ENCODE measurements around the gene MYPN.

MYPN gene

GRCh38 chr10:68090586-68090985, 18.7 kb upstream of the MYPN start:
- H3K4me3 ChIP-seq = no peak overlapping the region
- H3K27ac ChIP-seq = no peak overlapping the region

GRCh38 chr10:68092512-68092911, 16.8 kb upstream of the MYPN start:
- Histone ChIP-seq H3K4me3 (no peak overlapping the region), H3K27ac (no peak overlapping the region)

- H3K4me3 ChIP-seq = no peak overlapping the region
- H3K27ac ChIP-seq = no peak overlapping the region
Observed at GRCh38 chr10:68095153-68095552, 14.1 kb upstream of the MYPN start.

GRCh38 chr10:68096913-68097516, 12.3 kb upstream of the MYPN start:
- H3K4me3 ChIP-seq = no peak overlapping the region
- no peak overlapping the region for H3K27ac ChIP-seq

GRCh38 chr10:68099736-68100135, 9.6 kb upstream of the MYPN start:
- H3K4me3 ChIP-seq = no peak overlapping the region
- no peak overlapping the region for H3K27ac ChIP-seq

GRCh38 chr10:68101066-68101465, 8.2 kb upstream of the MYPN start:
- Histone ChIP-seq H3K27ac (no peak overlapping the region), H3K4me3 (no peak overlapping the region)

GRCh38 chr10:68103261-68103878, 5.9 kb upstream of the MYPN start:
- no peak overlapping the region for H3K27ac ChIP-seq
- H3K4me3 ChIP-seq = no peak overlapping the region

GRCh38 chr10:68103901-68104300, 5.4 kb upstream of the MYPN start:
- Histone ChIP-seq H3K27ac (no peak overlapping the region), H3K4me3 (no peak overlapping the region)

- no peak overlapping the region for H3K27ac ChIP-seq
- H3K4me3 ChIP-seq = no peak overlapping the region
Observed at GRCh38 chr10:68105820-68106219, 3.5 kb upstream of the MYPN start.

- Histone ChIP-seq H3K27ac (no peak overlapping the region), H3K4me3 (no peak overlapping the region)
Observed at GRCh38 chr10:68106656-68107055, 2.6 kb upstream of the MYPN start.

- Histone ChIP-seq H3K4me3 (no peak overlapping the region), H3K27ac (no peak overlapping the region)
Observed at GRCh38 chr10:68107651-68108050, 1.6 kb upstream of the MYPN start.

- Histone ChIP-seq H3K4me3 (no peak overlapping the region), H3K27ac (no peak overlapping the region)
Observed at GRCh38 chr10:68108051-68108450, 1.2 kb upstream of the MYPN start.

GRCh38 chr10:68108653-68109052, 635 bp upstream of the MYPN start:
- H3K27ac ChIP-seq = no peak overlapping the region
- no peak overlapping the region for H3K4me3 ChIP-seq

GRCh38 chr10:68110027-68110426, 739 bp downstream of the MYPN start:
- no peak overlapping the region for H3K4me3 ChIP-seq

GRCh38 chr10:68111584-68111983, 2.3 kb downstream of the MYPN start:
- Histone ChIP-seq H3K27ac (no peak overlapping the region), H3K4me3 (no peak overlapping the region)

More at GRCh38 chr10:68110027-68110426, 739 bp downstream of the MYPN start:
- H3K27ac ChIP-seq = no peak overlapping the region

GRCh38 chr10:68112837-68113236, 3.5 kb downstream of the MYPN start:
- no peak overlapping the region for H3K4me3 ChIP-seq

GRCh38 chr10:68118657-68119056, 9.4 kb downstream of the MYPN start:
- Histone ChIP-seq H3K4me3 (no peak overlapping the region), H3K27ac (no peak overlapping the region)

More at GRCh38 chr10:68112837-68113236, 3.5 kb downstream of the MYPN start:
- H3K27ac ChIP-seq = no peak overlapping the region

- H3K4me3 ChIP-seq = no peak overlapping the region
- no peak overlapping the region for H3K27ac ChIP-seq
Observed at GRCh38 chr10:68121020-68121743, 11.9 kb downstream of the MYPN start.

GRCh38 chr10:68121852-68122251, 12.6 kb downstream of the MYPN start:
- Histone ChIP-seq H3K4me3 (no peak overlapping the region), H3K27ac (no peak overlapping the region)

- Histone ChIP-seq H3K4me3 (no peak overlapping the region), H3K27ac (no peak overlapping the region)
Observed at GRCh38 chr10:68124718-68125117, 15.4 kb downstream of the MYPN start.

- no peak overlapping the region for H3K27ac ChIP-seq
- no peak overlapping the region for H3K4me3 ChIP-seq
Observed at GRCh38 chr10:68125772-68126171, 16.5 kb downstream of the MYPN start.

Data from skin epidermis (tissue), 12 donors.